Measurements from ENCODE around the gene PRSS12.

- TF ChIP-seq, protein P1, sequence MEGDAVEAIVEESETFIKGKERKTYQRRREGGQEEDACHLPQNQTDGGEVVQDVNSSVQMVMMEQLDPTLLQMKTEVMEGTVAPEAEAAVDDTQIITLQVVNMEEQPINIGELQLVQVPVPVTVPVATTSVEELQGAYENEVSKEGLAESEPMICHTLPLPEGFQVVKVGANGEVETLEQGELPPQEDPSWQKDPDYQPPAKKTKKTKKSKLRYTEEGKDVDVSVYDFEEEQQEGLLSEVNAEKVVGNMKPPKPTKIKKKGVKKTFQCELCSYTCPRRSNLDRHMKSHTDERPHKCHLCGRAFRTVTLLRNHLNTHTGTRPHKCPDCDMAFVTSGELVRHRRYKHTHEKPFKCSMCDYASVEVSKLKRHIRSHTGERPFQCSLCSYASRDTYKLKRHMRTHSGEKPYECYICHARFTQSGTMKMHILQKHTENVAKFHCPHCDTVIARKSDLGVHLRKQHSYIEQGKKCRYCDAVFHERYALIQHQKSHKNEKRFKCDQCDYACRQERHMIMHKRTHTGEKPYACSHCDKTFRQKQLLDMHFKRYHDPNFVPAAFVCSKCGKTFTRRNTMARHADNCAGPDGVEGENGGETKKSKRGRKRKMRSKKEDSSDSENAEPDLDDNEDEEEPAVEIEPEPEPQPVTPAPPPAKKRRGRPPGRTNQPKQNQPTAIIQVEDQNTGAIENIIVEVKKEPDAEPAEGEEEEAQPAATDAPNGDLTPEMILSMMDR (conservative IDR thresholded peaks at IDR 0.05), result no peak
- no peak for TF ChIP-seq EZH2 (IDR thresholded peaks at IDR 0.05; ENCODE audit: low read depth)
Observed at GRCh38 chr4:118345813-118346212, 7.0 kb downstream of the PRSS12 start.
